Loucy (cell line): ENCODE measurements around the gene AHNAK.

Experiments
- H2AFZ ChIP-seq: fragments of 200-600 bp; sonication (generic); 2 replicates; pipeline ENCODE4 v1.6.0; 2016; ENCODE audit warnings: antibody characterized with exemption, mild to moderate bottlenecking, low read length, moderate library complexity
- H3F3A ChIP-seq: fragments of 200-600 bp; 2 replicates; pipeline ENCODE4 v1.6.0; 2016; ENCODE audit warnings: antibody characterized with exemption, low read depth, mild to moderate bottlenecking
- H3K27me3 ChIP-seq: fragments of 200-600 bp; sonication (generic); 2 replicates; pipeline ENCODE4 v1.6.1; 2014; ENCODE audit warnings: low read length, mild to moderate bottlenecking; ENCODE audit not compliant: insufficient read depth, poor library complexity, severe bottlenecking
- H3K36me3 ChIP-seq: fragments of 200-600 bp; sonication (generic); 2 replicates; pipeline ENCODE4 v1.6.1; 2016; ENCODE audit warnings: low read length; ENCODE audit not compliant: insufficient read depth
- H3K4me1 ChIP-seq: fragments of 200-600 bp; sonication (generic); 2 replicates; pipeline ENCODE4 v1.5.1; 2014; ENCODE audit warnings: low read length, mild to moderate bottlenecking; ENCODE audit not compliant: insufficient read depth, poor library complexity, severe bottlenecking
- H3K4me2 ChIP-seq: fragments of 200-600 bp; sonication (generic); 2 replicates; pipeline ENCODE4 v1.6.0; 2014; ENCODE audit warnings: antibody characterized with exemption, low read length, low read depth, mild to moderate bottlenecking; ENCODE audit not compliant: poor library complexity, severe bottlenecking
- H3K4me3 ChIP-seq: fragments of 200-600 bp; sonication (generic); 2 replicates; pipeline ENCODE4 v1.5.1; 2014; ENCODE audit warnings: low read length, mild to moderate bottlenecking, mixed read lengths; ENCODE audit not compliant: poor library complexity, severe bottlenecking
- H3K79me2 ChIP-seq: fragments of 200-600 bp; sonication (generic); 2 replicates; pipeline ENCODE4 v1.6.1; 2014; ENCODE audit warnings: low read length; ENCODE audit not compliant: insufficient read depth
- H3K9ac ChIP-seq: fragments of 200-600 bp; sonication (generic); 2 replicates; pipeline ENCODE4 v1.6.0; 2014; ENCODE audit warnings: mild to moderate bottlenecking, low read depth, low read length, moderate library complexity; ENCODE audit not compliant: poor library complexity, severe bottlenecking
- H3K9me2 ChIP-seq: fragments of 200-600 bp; sonication (generic); replicated peaks from 2 replicates; pipeline ENCODE4 v1.6.1; 2016; ENCODE audit warnings: low read depth, low read length, mixed read lengths
- H3K9me3 ChIP-seq: fragments of 200-600 bp; sonication (generic); 2 replicates; pipeline ENCODE4 v1.6.1; 2014; ENCODE audit warnings: mild to moderate bottlenecking, antibody characterized with exemption, low read length, low read depth; ENCODE audit not compliant: insufficient read depth
- H4K20me1 ChIP-seq: fragments of 200-600 bp; sonication (generic); 2 replicates; pipeline ENCODE4 v1.6.0; 2014; ENCODE audit warnings: antibody characterized with exemption, low read length, mild to moderate bottlenecking; ENCODE audit not compliant: insufficient read depth, poor library complexity, severe bottlenecking
- CTCF ChIP-seq: fragments of 200-600 bp; sonication (generic); conservative IDR thresholded peaks from 2 replicates; pipeline ENCODE4 v1.5.1; 2014; ENCODE audit warnings: mild to moderate bottlenecking, antibody characterized with exemption, low read length
- EZH2phosphoT487 ChIP-seq: fragments of 200-600 bp; IDR thresholded peaks from 2 replicates; pipeline ENCODE4 v1.6.1; 2018; ENCODE audit warnings: antibody characterized with exemption, mild to moderate bottlenecking, moderate library complexity, borderline replicate concordance

AHNAK gene

DNA sequence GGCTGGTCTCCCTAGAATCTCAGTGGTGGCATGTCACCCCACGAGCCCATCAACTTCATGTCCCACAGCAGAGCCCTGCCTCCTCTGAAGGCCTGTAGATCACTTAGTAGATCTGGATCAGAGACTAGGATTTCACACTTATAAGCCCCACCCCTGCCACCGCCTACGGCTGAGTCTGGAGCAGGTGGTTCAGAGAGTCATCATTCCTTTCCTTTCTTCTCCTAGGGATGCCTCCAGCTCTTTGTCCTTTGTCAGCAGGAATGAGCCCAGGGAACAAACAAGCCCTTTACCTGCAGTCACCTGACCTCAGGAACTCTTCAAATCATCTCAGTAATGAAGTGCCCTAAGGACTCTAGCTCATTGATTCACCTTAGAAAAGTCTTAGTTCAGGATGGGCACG lies 90.0 kb downstream of the AHNAK start:
- no peaks in the 10 kb centered on the region for H3K9me2 ChIP-seq
- H3K9me3 ChIP-seq, result no peaks in the 10 kb centered on the region
- no peak for TF ChIP-seq EZH2phosphoT487
- no peak for TF ChIP-seq CTCF
- H3K4me2 ChIP-seq, result no peak overlapping the region
- H3K27me3 ChIP-seq, result no peaks in the 10 kb centered on the region
- no peak overlapping the region for H3K4me3 ChIP-seq
- no peaks in the 10 kb centered on the region for H3K36me3 ChIP-seq
- H3K4me1 ChIP-seq, result no peaks in the 10 kb centered on the region
- H3K9ac ChIP-seq, result no peak overlapping the region
- no peaks in the 10 kb centered on the region for H4K20me1 ChIP-seq
- H3F3A ChIP-seq, result no peaks in the 10 kb centered on the region
- no peak overlapping the region for H2AFZ ChIP-seq
- no peaks in the 10 kb centered on the region for H3K79me2 ChIP-seq

DNA sequence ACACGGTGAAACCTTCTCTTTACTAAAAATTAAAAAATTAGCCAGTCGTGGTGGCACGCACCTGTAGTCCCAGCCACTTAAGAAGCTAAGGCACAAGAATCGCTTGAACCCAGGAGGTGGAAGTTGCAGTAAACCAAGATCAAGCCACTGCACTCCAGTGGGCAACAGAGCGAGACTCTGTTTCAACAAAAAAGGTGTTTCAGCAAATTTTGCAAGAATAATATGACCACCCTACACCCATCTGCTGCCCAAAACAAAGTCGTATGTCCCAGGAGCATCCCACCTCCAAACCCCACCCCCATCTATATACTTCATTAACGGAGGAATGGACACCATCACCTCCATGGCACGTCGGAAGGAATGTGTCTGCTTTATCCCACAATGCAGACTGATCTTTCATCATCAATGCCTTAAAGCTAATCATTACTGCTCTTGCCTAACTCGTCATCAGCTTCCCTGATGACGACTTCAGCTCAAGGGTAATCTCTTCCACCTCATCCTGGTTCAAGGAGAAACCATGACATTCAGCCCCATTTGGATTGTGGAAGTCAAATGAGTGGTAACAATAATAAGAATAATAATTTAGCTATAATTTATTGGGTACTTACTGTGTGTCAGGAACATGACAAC lies 93.7 kb downstream of the AHNAK start:
- no peaks in the 10 kb centered on the region for H3K27me3 ChIP-seq
- H3K4me1 ChIP-seq, result no peaks in the 10 kb centered on the region
- H3K9ac ChIP-seq, result no peak overlapping the region
- no peaks in the 10 kb centered on the region for H3F3A ChIP-seq
- no peak overlapping the region for H3K4me3 ChIP-seq
- no peaks in the 10 kb centered on the region for H3K36me3 ChIP-seq
- H3K9me2 ChIP-seq, result no peaks in the 10 kb centered on the region
- H4K20me1 ChIP-seq, result no peaks in the 10 kb centered on the region
- no peaks in the 10 kb centered on the region for H3K79me2 ChIP-seq
- H3K4me2 ChIP-seq, result no peak overlapping the region
- H3K9me3 ChIP-seq, result no peaks in the 10 kb centered on the region
- no peak for TF ChIP-seq CTCF
- H2AFZ ChIP-seq, result no peak overlapping the region

- no peak overlapping the region for H3K4me3 ChIP-seq
- H3K79me2 ChIP-seq, result no peaks in the 10 kb centered on the region
- H3K27me3 ChIP-seq, result no peaks in the 10 kb centered on the region
- no peak overlapping the region for H2AFZ ChIP-seq
- no peaks in the 10 kb centered on the region for H4K20me1 ChIP-seq
- no peak for TF ChIP-seq CTCF
- no peaks in the 10 kb centered on the region for H3K9me3 ChIP-seq
- H3K4me2 ChIP-seq, result no peak overlapping the region
- no peak overlapping the region for H3K9ac ChIP-seq
- H3K36me3 ChIP-seq, result no peaks in the 10 kb centered on the region
- no peaks in the 10 kb centered on the region for H3K4me1 ChIP-seq
- H3K9me2 ChIP-seq, result no peaks in the 10 kb centered on the region
- H3F3A ChIP-seq, result no peaks in the 10 kb centered on the region
Measured at GRCh38 chr11:62452261-62452660, 94.3 kb downstream of the AHNAK start.
